ENCODE measurements around the gene SURF2. TPM values are rescaled to one million over a fixed set of nuclear protein-coding genes. Genes with fewer than 3 reads are reported as not detected.

SURF2 gene
- total RNA-seq, 5 donors from 2014 or later (not counting 1 experiment from before 2014, with no cell fraction given) = 17.0 to 25.3 (median 24.9) TPM

GRCh38 chr9:133394687-133395271, 38.4 kb downstream of the SURF2 start:
- 50% methylated on average over 5 of the region's 8 CpGs for WGBS (ENCODE audit: insufficient coverage)
- no peaks in the 10 kb centered on the region for H3K9me3 ChIP-seq
- ATAC-seq (replicated peaks in 1 of 4) (no peak), DNase-seq (no peak)
- Mint-ChIP-seq H3K4me3 (no peak overlapping the region), H3K4me1 (no peaks in the 10 kb centered on the region), H3K27ac (no peak overlapping the region), H3K36me3 (no peaks in the 10 kb centered on the region), H3K27me3 (peaks cover 0 to 10% of the 10 kb centered on the region in 2 donors), H3K9me3 (no peaks in the 10 kb centered on the region)
- H3K36me3 ChIP-seq (ENCODE audit: control insufficient read depth in 2 of 2, extremely low read depth in 1 of 2, insufficient read depth in 1 of 2, low read length in 1 of 2) = no peaks in the 10 kb centered on the region
- no peak overlapping the region for H3K27ac ChIP-seq (ENCODE audit: low read length)
- peaks cover 0 to 31% of the 10 kb centered on the region in 2 experiments for H3K27me3 ChIP-seq (replicated peaks in 1 of 2; ENCODE audit: control insufficient read depth in 2 of 2, extremely low read depth in 1 of 2, insufficient read depth in 2 of 2, low read length in 1 of 2)
- ChIA-PET POLR2A (no interaction called here), CTCF (no interaction called here)
- no peaks in the 10 kb centered on the region for H3K4me1 ChIP-seq (ENCODE audit: control insufficient read depth in 1 of 2, extremely low read depth in 1 of 2, insufficient read depth in 2 of 2, low read length in 2 of 2)
- no peak overlapping the region for H3K4me3 ChIP-seq (ENCODE audit: control insufficient read depth in 1 of 2, extremely low read depth in 1 of 2, low read length in 1 of 2)

- no peaks in the 10 kb centered on the region for H3K9me3 ChIP-seq
- ChIA-PET CTCF (no interaction called here), POLR2A (no interaction called here)
- Mint-ChIP-seq H3K4me3 (no peak overlapping the region), H3K36me3 (no peaks in the 10 kb centered on the region), H3K4me1 (no peaks in the 10 kb centered on the region), H3K27me3 (no peaks in the 10 kb centered on the region), H3K27ac (no peak overlapping the region), H3K9me3 (no peaks in the 10 kb centered on the region)
- no peaks in the 10 kb centered on the region for H3K36me3 ChIP-seq (ENCODE audit: control insufficient read depth in 2 of 2, extremely low read depth in 1 of 2, insufficient read depth in 1 of 2, low read length in 1 of 2)
- no peak overlapping the region for H3K4me3 ChIP-seq (ENCODE audit: control insufficient read depth in 1 of 2, extremely low read depth in 1 of 2, low read length in 1 of 2)
- H3K27ac ChIP-seq (ENCODE audit: low read length) = no peak overlapping the region
- 48% methylated on average over 14 of the region's 14 CpGs for WGBS (ENCODE audit: insufficient coverage)
- ATAC-seq (replicated peaks in 1 of 4) (no peak), DNase-seq (no peak)
- peaks cover 0 to 19% of the 10 kb centered on the region in 2 experiments for H3K27me3 ChIP-seq (replicated peaks in 1 of 2; ENCODE audit: control insufficient read depth in 2 of 2, extremely low read depth in 1 of 2, insufficient read depth in 2 of 2, low read length in 1 of 2)
- peaks cover 0 to 6% of the 10 kb centered on the region in 2 experiments for H3K4me1 ChIP-seq (ENCODE audit: control insufficient read depth in 1 of 2, extremely low read depth in 1 of 2, insufficient read depth in 2 of 2, low read length in 2 of 2)
Measured at GRCh38 chr9:133396952-133397351, 40.6 kb downstream of the SURF2 start.

- ChIA-PET CTCF (no interaction called here), POLR2A (no interaction called here)
- no peaks in the 10 kb centered on the region for H3K27me3 Mint-ChIP-seq
- Histone ChIP-seq H3K4me3 (ENCODE audit: control insufficient read depth in 1 of 2, extremely low read depth in 1 of 2, low read length in 1 of 2) (no peak overlapping the region), H3K36me3 (ENCODE audit: control insufficient read depth in 2 of 2, extremely low read depth in 1 of 2, insufficient read depth in 1 of 2, low read length in 1 of 2) (peaks cover 0 to under 1% of the 10 kb centered on the region in 2 donors), H3K27me3 (replicated peaks in 1 of 2; ENCODE audit: control insufficient read depth in 2 of 2, extremely low read depth in 1 of 2, insufficient read depth in 2 of 2, low read length in 1 of 2) (peaks cover 0 to 15% of the 10 kb centered on the region in 2 experiments), H3K27ac (ENCODE audit: low read length) (no peak overlapping the region), H3K9me3 (no peaks in the 10 kb centered on the region), H3K4me1 (ENCODE audit: control insufficient read depth in 1 of 2, extremely low read depth in 1 of 2, insufficient read depth in 2 of 2, low read length in 2 of 2) (peaks cover 0 to 6% of the 10 kb centered on the region in 2 experiments)
- ATAC-seq (replicated peaks in 1 of 4) (no peak), DNase-seq (no peak)
- 86% methylated on average over 3 of the region's 6 CpGs for WGBS (ENCODE audit: insufficient coverage)
- H3K36me3 Mint-ChIP-seq = no peaks in the 10 kb centered on the region
- no peak overlapping the region for H3K4me3 Mint-ChIP-seq
- no peaks in the 10 kb centered on the region for H3K9me3 Mint-ChIP-seq
- H3K27ac Mint-ChIP-seq = no peak overlapping the region
- no peaks in the 10 kb centered on the region for H3K4me1 Mint-ChIP-seq
Measured at GRCh38 chr9:133397370-133397769, 41.0 kb downstream of the SURF2 start.

GRCh38 chr9:133397895-133398294, 41.5 kb downstream of the SURF2 start:
- POLR2A ChIA-PET = no interaction called here
- no peak overlapping the region for H3K4me3 ChIP-seq (ENCODE audit: control insufficient read depth in 1 of 2, extremely low read depth in 1 of 2, low read length in 1 of 2)
- no peaks in the 10 kb centered on the region for H3K27me3 Mint-ChIP-seq
- H3K9me3 Mint-ChIP-seq = no peaks in the 10 kb centered on the region
- CTCF ChIA-PET = no interaction called here
- H3K36me3 Mint-ChIP-seq = no peaks in the 10 kb centered on the region
- H3K27ac Mint-ChIP-seq = no peak overlapping the region
- peaks cover 0 to 5% of the 10 kb centered on the region in 2 donors for H3K36me3 ChIP-seq (ENCODE audit: control insufficient read depth in 2 of 2, extremely low read depth in 1 of 2, insufficient read depth in 1 of 2, low read length in 1 of 2)
- peaks cover 0 to 6% of the 10 kb centered on the region in 2 experiments for H3K4me1 ChIP-seq (ENCODE audit: control insufficient read depth in 1 of 2, extremely low read depth in 1 of 2, insufficient read depth in 2 of 2, low read length in 2 of 2)
- no peaks in the 10 kb centered on the region for H3K4me1 Mint-ChIP-seq
- DNase-seq = no peak
- no peak for ATAC-seq (replicated peaks in 1 of 4)
- no peak overlapping the region for H3K4me3 Mint-ChIP-seq
- WGBS (ENCODE audit: insufficient coverage) = 75% methylated on average over 4 of the region's 9 CpGs
- H3K27ac ChIP-seq (ENCODE audit: low read length) = no peak overlapping the region
- H3K9me3 ChIP-seq = no peaks in the 10 kb centered on the region
- H3K27me3 ChIP-seq (replicated peaks in 1 of 2; ENCODE audit: control insufficient read depth in 2 of 2, extremely low read depth in 1 of 2, insufficient read depth in 2 of 2, low read length in 1 of 2) = peaks cover 0 to 15% of the 10 kb centered on the region in 2 experiments

- ATAC-seq (replicated peaks in 1 of 4) = no peak
Measured at GRCh38 chr9:133400292-133400691, 43.9 kb downstream of the SURF2 start.

GRCh38 chr9:133401588-133401987, 45.2 kb downstream of the SURF2 start:
- Histone ChIP-seq H3K9me3 (no peaks in the 10 kb centered on the region), H3K27me3 (replicated peaks in 1 of 2; ENCODE audit: control insufficient read depth in 2 of 2, extremely low read depth in 1 of 2, insufficient read depth in 2 of 2, low read length in 1 of 2) (no peaks in the 10 kb centered on the region), H3K4me3 (ENCODE audit: control insufficient read depth in 1 of 2, extremely low read depth in 1 of 2, low read length in 1 of 2) (no peak overlapping the region), H3K36me3 (ENCODE audit: control insufficient read depth in 2 of 2, extremely low read depth in 1 of 2, insufficient read depth in 1 of 2, low read length in 1 of 2) (peaks cover 10 to 23% of the 10 kb centered on the region in 2 donors), H3K27ac (ENCODE audit: low read length) (no peak overlapping the region), H3K4me1 (ENCODE audit: control insufficient read depth in 1 of 2, extremely low read depth in 1 of 2, insufficient read depth in 2 of 2, low read length in 2 of 2) (peaks cover 0 to 17% of the 10 kb centered on the region in 2 experiments)
- WGBS (ENCODE audit: insufficient coverage) = 93% methylated on average over 4 of the region's 6 CpGs
- ATAC-seq (replicated peaks in 1 of 4) (no peak), DNase-seq (no peak)
- Mint-ChIP-seq H3K27me3 (no peaks in the 10 kb centered on the region), H3K9me3 (no peaks in the 10 kb centered on the region), H3K4me3 (no peak overlapping the region), H3K4me1 (peaks cover 0 to 4% (median 4%) of the 10 kb centered on the region in 3 donors), H3K27ac (no peak overlapping the region), H3K36me3 (peaks cover under 1% of the 10 kb centered on the region)
- CTCF ChIA-PET = no interaction called here
- POLR2A ChIA-PET = no interaction called here

More at GRCh38 chr9:133400292-133400691, 43.9 kb downstream of the SURF2 start:
- Histone ChIP-seq H3K27ac (ENCODE audit: low read length) (no peak overlapping the region), H3K9me3 (no peaks in the 10 kb centered on the region), H3K27me3 (replicated peaks in 1 of 2; ENCODE audit: control insufficient read depth in 2 of 2, extremely low read depth in 1 of 2, insufficient read depth in 2 of 2, low read length in 1 of 2) (no peaks in the 10 kb centered on the region), H3K36me3 (ENCODE audit: control insufficient read depth in 2 of 2, extremely low read depth in 1 of 2, insufficient read depth in 1 of 2, low read length in 1 of 2) (peaks cover 3 to 11% of the 10 kb centered on the region in 2 donors), H3K4me3 (ENCODE audit: control insufficient read depth in 1 of 2, extremely low read depth in 1 of 2, low read length in 1 of 2) (no peak overlapping the region), H3K4me1 (ENCODE audit: control insufficient read depth in 1 of 2, extremely low read depth in 1 of 2, insufficient read depth in 2 of 2, low read length in 2 of 2) (peaks cover 0 to 15% of the 10 kb centered on the region in 2 experiments)
- Mint-ChIP-seq H3K4me1 (peaks cover 0 to 4% (median 4%) of the 10 kb centered on the region in 3 donors), H3K4me3 (no peak overlapping the region), H3K36me3 (no peaks in the 10 kb centered on the region), H3K27ac (no peak overlapping the region), H3K27me3 (no peaks in the 10 kb centered on the region), H3K9me3 (no peaks in the 10 kb centered on the region)
- WGBS (ENCODE audit: insufficient coverage) = 90% methylated on average over 12 of the region's 12 CpGs
- DNase-seq = no peak
- ChIA-PET POLR2A (interaction anchor here in 1 of 2 donors (0.6 kb wide), 1 partner anchor 983 kb away, joined by 4 read pairs; no protein-coding TSS in a partner anchor), CTCF (interaction anchor here in 1 of 2 donors (0.7 kb wide), 1 partner anchor 91 kb away, joined by 4 read pairs; no protein-coding TSS in a partner anchor)
